HG03135 (cell line): Measurements from ENCODE around the gene CXCR6.
A peak's percentile ranks its signal among the peaks of the same experiment; 100 is the strongest.

Source experiments
- ATAC-seq: cut with Tn5 transposase; IDR thresholded peaks from one replicate; pipeline ENCODE4 v1.9.1; 2021; ENCODE audit warnings: mild to moderate bottlenecking, moderate library complexity; ENCODE audit not compliant: unreplicated experiment

The CXCR6 gene

DNA sequence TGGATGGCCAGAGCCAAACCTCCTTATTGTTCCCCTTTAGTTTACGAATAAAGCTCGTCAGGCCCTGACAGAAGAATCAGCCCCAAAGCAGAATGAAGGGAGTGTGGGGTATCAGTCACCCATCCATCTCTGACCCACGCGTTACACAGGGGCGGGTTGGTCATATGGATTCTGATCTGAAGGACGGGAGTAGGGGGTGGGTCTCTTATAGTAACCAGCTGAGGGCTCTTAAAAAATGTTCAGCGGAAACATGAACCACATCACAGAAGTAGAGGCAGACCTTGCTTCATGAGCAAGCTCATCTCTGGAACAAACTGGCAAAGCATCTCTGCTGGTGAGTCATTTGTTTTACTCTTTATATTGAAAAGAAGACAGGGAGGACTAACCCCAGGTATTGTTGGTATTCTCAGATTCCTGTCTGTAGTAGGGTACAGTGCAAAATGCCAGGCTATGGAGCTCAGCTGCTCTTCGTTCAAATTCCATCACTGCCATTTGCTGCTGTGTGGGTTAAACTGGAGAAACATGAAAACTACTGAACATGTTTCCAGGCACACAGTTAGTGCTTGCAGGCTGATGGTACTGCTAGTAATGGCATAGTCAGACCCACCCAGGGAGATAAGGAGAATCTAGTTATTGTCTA, at the start of gene CXCR6:
TSS of gene CXCR6 (plus strand) at position 258 of the 640 bp plus-strand sequence. CDS start 3,018 bp downstream, outside the sequence.
- ATAC-seq: no peak

DNA sequence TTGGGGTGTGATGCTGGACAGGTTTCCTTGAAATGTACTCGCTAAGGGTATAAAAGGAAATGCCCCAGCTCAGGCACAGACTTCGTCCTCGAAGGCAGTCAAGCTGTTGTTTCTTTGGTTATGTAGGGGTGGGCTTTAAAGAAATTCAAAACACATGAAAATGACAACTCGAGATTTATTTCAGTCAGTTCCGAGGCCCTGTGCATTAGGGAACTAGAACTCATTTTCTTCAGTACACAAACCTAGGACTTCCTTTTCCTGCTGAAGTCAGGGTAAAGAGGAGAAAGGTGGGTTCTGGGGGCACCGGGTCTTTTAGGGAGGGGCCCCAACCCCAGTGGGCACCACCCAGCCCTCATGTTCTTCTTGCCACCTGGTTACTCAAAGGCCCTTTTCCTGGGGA, 49.2 kb upstream of the CXCR6 start:
- no peak for ATAC-seq

DNA sequence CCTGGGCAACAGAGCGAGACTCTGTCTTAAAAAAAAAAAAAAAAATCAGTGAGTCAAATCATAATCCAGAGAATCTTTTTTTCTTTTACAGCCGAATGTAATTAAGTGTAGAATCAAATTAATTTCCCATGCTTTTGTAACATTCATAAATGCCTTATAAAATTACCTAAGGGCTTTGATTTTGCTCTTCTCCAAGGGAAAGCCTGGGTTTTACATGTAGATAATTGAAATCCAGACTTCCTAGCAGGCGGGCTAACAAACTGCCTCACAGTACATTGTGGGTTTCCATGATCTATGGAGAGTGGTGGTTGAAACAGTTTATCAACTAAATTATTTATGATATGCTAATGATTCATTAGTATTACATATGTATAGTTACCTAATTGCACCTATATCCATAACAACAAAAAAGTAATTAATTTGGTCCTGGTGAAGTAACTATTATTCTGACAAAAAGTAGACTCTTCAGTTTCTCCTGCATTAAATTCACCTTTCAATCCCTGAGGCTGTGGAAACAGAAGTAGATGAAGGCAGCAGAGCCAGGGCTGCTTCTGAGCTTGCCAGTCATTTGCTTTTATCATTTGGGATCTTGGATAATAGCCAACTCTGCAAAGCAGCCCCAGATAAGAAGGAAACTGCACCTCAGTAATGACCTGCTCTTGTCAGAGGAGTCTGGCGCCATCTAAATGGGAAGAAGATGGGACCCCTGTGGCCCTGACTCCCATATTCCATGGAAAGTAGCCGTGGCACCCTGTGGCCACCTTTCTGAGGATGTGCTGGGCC, 47.4 kb upstream of the CXCR6 start:
- no peak for ATAC-seq

DNA sequence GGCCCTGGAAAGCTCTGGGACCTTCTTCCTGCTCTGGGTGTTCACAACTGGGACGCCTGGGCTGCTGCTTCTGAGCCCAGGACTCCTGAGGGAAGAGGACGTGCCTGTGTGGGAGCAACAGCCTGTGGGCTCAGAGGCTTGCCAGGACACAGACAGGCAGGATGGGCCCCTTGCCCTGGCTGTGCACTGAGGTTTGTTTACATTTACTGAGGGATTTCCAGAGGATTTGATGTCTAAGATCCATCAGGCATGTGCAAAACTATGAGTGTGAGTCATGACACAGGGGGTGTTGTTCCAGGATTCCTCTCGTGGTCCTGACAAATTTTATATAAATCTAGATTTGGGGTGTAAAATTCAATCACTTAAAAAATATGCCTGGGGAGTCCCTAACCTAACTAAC, 46.3 kb upstream of the CXCR6 start:
- no peak for ATAC-seq

DNA sequence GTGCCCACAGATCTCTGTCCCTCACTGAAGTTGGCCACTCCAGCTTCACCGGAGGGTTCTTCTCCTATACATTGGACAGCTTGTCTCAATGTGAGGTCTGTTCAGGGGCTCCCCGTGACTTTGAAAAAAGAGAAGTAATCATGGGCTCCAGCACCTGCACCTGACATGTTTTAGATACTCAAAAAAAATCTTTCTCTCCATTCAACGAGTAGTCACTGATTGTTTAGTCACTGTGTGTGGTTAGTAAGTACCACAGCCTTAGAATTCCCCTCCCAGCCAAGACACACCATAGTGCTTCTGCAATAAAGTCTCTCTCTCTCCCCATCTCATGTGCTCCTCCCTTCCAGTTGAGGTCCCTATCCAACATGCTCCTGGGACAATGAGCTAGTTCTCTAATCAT, 38.3 kb upstream of the CXCR6 start:
- peak; percentile 57 for ATAC-seq

DNA sequence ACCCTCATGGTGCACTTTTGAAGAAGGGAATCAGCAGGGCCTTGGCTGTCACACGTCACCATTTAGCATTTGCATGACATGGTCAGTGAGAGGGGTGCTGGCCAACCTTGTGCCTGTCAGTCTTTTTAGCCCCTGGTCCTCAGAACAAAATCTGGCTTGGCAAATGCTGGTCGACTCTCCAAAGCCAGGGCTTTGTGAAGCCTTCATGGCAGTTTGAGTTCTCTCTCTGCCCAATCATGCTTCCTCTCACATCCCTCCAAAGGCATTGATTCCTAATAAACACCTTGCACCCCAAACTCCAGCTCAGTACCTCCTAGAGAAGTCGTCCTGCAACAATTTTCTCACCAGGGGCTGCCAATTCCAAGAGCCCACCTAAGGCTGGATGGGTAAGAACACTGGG, 37.5 kb upstream of the CXCR6 start:
- ATAC-seq: no peak

DNA sequence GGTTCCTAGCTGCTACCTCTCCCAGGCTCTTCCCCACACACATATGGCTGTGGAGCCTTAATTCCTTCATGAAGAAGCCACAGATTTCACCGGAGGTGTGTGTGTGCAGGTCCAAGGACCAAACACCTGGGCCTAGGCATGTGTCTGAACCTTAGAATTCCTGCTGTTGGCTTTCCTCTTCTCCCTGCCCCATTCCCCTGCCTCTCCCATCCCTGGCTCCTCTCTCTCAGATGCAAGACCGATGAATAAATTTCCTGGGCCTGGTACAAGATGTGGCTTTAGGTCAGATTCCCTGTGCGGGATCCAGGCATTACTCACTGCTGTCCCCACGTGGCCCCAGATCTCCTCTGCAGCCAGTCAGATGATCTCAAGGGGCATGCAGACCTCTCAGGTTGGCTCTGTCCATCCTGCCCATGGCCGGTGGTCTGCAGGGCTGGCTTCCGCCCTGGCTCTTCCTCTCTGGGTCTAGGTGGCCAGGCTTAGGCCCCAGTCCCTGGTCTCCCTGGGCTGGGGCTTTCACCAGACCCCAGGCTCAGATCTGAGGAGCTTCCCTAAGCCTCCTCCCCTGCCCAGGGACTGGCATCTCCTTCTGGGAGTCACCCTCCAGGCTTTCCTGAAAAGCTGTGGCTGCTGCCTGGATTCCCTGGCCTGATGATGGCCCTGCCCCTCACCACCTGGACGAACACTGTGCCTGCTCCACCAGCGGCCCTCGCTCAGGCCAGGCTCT, 36.4 kb upstream of the CXCR6 start:
- no peak for ATAC-seq

DNA sequence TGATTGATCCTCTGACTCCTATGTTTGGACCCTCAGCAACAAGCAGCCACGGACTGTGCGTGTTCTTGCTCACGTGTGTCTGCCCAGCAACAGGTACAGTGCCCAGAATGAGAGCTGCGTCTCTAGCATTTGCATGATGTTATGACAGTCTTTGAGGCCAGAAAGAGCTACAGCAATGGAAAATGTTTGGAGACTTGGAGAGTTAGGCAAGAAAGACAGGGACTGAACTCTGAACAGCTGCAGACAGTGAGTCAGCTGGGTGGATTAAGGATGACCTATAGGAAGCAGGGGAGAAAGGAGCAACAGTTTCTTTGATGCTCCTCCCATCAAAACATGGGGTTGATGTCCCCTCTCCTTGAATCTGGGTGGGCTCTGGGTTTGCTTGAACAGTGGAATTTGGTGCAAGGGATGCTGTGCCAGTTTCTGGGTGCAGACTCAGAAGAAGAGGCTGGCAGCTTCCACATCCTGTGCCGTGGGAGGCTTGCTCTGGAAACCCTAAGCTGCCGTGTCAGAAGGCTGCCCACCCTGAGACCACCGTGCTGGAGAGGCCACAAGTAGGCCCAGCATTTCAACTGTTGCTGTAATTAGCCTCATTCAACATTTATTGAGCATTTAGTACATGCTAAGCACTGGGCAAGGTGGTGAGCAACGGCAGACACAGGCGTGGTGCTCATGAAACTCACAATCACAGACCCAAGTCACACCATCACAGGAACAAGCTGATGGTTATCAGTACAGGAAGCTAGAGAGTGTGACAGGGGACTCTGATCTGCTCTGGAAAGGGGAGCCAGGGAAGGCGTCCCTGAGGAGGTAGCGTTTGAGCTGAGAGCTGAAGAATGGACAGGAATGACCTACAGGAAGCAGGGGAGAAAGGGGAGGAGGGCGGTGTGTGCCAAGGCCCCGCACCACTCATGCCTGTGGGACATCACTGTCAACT, 35.2 kb upstream of the CXCR6 start:
- ATAC-seq: no peak

DNA sequence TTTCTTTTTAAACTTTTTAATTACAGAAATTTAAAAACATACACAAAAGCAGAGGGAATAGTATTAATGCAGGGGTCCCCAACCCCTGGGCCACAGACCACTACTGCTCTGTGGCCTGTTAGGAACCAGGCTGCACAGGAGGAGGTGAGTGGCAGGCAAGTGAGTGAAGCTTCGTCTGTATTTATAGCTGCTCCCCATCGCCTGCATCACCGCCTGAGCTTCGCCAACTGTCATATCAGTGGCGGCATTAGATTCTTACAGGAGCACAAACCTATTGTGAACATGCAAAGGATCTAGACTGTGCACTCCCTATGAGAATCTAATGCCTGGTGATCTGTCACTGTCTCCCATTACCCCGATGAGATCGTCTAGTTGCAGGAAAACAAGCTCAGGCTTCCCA, 34.5 kb upstream of the CXCR6 start:
- no peak for ATAC-seq

DNA sequence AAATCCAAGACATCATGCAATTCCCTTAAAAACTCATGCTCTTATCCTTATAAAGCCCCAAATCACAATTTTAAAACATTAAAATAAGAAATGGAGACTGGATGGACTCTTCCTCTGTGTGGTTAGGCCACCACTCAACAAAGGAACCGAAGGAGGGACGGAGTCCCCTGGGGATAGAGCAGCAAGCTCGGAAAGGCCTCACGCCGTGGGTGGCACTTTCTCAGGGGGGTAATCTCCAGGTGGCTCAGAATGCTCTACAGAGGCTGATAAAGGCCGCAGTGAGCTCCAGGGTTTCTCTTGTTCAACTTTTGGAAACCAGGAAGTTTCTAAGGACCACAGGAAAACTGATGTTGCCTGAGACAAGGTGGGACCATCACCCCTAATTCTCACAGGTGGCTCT, 33.7 kb upstream of the CXCR6 start:
- ATAC-seq: no peak

DNA sequence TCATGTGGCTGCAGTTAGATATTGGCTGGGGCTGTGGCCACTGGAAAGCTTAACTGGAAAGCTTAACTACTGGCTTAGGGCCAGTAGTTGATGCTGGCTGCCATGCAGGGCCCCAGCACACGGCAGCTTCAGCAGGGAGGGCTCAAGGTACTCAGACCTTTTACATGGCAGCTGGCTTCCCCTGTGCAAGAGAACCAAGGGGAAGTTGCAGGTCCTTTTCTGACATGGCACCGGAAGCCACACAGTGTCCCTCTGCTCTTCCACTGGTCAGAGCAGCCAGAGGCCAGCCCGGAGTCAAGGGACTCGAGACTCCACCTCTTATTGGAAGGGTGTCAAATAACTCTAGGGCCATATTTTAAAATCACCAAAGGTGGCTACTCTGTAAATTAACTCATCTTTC, 32.4 kb upstream of the CXCR6 start:
- no peak for ATAC-seq

DNA sequence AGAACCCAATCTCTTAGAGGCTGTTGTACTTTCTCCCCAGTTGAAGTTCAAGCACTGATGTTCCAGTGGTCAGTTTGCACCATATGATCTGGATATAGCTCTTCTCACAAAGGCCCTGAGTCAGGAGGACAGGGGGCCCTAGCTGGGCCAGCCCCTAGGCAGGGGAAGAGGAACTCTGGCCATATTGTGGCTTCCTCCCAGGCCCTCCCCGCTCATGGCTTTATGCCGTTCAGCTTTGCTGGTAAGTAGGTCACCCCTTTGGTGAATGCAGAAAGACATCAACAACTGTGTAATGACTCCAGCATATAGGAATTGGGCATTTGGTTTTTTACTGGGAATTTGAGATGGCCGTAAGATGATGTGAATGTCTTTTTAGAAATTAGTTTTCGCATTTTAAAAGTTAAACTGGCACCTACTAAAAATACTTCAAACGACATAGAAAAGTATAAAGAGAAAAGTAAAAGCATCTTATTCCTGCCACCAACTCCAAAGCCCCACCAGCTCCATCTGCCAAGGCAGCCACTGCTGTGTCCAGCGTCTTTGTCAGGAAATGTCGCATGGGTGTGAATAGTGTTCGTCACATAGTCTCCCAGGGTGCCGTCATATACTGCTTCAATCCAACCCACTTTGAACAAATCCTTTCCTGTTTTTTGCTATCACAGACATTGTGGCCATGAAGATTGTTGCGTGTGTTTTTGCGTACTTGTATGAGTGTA, 31.6 kb upstream of the CXCR6 start:
- no peak for ATAC-seq

DNA sequence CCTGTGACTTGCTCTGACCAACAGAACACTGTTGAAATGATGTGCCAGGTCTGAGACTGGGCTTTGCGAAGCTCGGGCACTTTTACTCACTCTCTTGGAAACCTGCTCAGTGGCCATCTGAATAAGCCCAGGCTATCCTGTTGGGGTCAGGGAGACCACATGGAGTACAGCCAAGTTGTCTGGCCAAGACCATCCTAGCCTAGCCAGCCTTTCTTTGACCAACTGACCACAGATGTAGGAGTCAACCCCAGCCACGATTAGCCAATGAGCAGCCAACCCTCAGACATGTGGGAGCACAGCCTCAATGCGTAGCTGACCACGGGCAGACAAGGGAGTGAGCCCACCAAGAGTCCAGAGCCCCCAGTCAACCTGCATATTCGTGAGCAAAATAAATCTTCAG, 30.8 kb upstream of the CXCR6 start:
- ATAC-seq: no peak

DNA sequence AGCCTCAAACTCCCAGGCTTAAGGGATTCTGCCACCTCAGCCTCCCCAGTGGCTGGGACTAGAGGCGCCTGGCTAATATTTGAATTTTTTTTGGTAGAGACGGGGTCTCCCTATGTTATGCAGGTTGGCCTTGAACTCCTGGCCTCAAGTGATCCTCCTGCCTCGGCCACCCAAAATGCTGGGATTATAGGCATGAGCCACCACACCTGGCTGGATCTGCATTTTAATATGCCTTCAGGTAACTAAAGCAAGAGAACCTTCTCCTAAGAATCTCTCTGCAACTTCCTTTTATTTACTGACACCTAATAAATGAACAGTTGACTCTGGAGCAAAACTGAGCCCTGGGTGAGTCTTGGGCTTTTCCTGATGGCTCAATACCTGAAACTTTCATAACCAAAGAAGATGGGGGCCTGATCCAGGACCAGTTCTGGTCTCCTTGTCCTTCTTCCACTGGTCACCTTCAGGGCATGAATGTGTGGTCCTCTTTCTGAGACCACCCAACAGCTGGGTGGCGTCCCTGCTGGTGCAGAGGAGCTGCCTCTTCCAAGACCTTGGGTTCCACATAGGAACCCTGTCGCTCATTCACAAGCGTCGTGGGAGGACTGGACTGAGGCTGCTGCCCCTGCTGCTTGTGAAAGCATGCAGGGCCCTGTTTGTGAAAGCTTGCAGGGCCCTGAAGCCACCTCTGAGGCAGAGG, 28.8 kb upstream of the CXCR6 start:
- ATAC-seq: no peak

DNA sequence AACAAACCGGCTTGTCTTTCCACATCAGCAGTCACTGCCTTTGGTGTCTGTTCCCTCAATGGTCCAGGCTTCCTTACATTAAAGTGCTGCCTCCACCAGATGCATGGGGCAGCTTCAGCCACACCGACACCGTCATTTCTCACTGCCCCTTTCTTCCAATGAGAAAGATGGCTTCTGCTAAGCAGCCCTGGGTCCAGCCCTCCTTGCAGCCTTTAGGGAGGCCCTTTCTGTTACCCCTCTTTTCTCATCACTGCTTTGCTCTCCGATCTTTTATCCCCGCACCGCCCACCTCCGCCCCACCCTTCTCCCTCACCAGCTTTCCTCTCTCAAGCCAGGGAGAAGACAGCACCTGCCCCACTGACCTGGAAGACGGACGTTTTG, 28.2 kb upstream of the CXCR6 start:
- ATAC-seq: no peak

DNA sequence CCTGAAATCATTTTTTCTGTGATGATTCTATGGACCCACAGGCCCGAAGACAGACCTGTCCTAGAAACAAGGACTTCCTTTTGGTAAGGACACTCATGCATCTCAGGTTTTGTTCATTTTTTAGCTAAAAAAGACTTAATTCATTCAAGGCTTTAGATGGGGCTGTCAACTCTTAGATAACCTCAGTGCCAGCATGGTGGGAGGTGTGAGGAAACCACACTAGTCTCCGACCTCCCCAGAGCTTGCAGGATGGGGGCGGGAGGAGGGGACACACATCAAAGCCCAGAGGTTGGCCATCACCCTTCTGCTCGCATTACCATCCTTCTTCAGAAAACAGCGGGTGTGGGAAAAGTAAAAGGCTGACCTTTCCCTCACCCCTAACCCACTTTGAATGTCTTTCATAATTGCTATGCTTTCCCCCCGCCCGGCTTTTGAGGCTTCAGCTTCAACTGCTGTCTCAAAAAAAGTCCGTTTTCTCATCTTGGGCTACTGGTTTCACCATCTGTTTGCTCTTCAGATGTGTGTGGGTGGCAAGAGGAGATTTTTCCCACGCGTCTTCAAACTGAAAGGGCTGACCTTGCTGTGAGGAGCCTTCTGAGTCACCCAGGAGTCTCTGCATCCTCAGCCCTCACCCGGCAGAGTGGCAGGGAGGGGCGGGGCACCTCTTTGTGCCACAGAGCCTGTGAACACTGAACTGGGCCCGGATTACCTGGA, 27.6 kb upstream of the CXCR6 start:
- peak; percentile 83 for ATAC-seq

DNA sequence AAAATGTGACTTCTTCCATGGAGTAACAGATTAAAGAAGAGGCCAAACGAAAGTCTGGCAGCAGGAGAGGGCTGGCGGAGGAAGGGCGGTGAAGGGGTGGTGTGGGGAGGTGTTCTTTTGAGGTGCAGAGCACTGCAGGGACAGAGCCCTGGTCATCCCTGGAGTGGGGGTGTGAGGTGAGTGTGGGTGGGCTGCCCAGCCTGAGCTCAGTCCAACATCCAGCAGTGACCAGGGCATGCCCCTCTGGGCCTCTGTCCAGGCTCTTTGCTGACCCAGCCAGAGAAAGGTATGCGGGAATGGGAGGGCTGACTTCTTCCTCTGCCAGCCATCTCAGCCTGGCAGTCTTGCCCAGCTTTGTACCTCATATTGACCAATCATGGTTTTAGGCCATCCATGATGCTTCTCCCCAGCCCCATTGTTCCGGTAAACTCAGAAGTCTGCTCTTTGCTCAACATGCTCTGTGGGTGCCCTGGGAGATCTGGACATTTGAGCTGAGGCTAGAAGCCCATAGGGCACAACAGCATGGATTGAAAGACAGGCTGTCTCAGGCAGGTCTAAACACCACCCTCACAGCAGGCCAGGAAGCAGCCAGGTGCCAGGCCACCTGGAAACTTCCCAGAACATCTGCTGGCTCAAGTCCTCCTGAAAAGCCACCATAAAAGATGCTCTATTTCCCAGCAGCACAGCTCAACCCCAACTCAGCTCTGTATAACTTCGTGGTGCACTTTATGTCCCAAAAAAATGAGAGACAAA, 25.9 kb upstream of the CXCR6 start:
- no peak for ATAC-seq
